Measurements from ENCODE around the gene AGAP2. TPM values are rescaled to one million over a fixed set of nuclear protein-coding genes. Genes with fewer than 3 reads are reported as not detected.

AGAP2 gene
- total RNA-seq, 6 experiments from 2014 or later = 0.14 to 0.18 (median 0.14) TPM

GRCh38 chr12:57763881-57764661 is 25.5 kb upstream of the AGAP2 start:
- Mint-ChIP-seq H3K27me3 (ENCODE audit: insufficient read depth) (peaks cover 4% of the 10 kb centered on the region; the same call in 1 of the 2 replicates), H3K4me1 (ENCODE audit: low read depth) (peaks cover 24% of the 10 kb centered on the region), H3K27ac (no peak overlapping the region), H3K9me3 (no peaks in the 10 kb centered on the region), H3K4me3 (peak overlapping the region; percentile 80), H3K36me3 (ENCODE audit: low read depth) (peaks cover 5% of the 10 kb centered on the region)
- TF ChIP-seq CTCF (IDR thresholded peaks at IDR 0.05) = no peak
- no peak for DNase-seq

DNA sequence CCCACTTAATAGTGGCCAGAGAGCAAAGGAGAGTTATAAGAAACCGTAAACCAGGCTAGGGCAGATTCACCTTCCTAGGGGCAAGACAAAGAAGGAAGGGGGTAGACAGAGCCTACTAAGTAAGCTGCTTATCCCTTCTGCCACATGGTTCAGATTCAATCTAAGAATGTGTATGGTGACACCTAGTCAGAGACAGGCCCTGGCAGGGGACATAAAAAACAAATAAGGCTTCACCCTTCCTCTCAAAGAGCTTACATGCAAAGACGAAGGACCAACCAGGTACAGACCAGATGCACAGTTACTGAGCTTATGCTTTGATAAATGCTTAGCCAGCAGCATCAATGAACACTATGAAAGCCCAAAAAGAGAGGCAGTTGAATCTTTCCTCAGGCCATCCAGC is 23.9 kb upstream of the AGAP2 start:
- peaks cover 24% of the 10 kb centered on the region for H3K4me1 Mint-ChIP-seq (ENCODE audit: low read depth)

GRCh38 chr12:57761391-57761998 is 23.0 kb upstream of the AGAP2 start:
- Mint-ChIP-seq H3K4me3 (no peak overlapping the region), H3K36me3 (ENCODE audit: low read depth) (peaks cover under 1% of the 10 kb centered on the region; the same call in 1 of the 2 replicates), H3K27ac (no peak overlapping the region), H3K27me3 (ENCODE audit: insufficient read depth) (peaks cover 18% of the 10 kb centered on the region), H3K4me1 (ENCODE audit: low read depth) (peaks cover 14% of the 10 kb centered on the region), H3K9me3 (no peaks in the 10 kb centered on the region)
- no peak for TF ChIP-seq CTCF (IDR thresholded peaks at IDR 0.05)
- DNase-seq = no peak

More for the DNA sequence above, 23.9 kb upstream of the AGAP2 start:
- no peak for DNase-seq
- no peak overlapping the region for H3K27ac Mint-ChIP-seq
- peaks cover 8% of the 10 kb centered on the region for H3K27me3 Mint-ChIP-seq (ENCODE audit: insufficient read depth)
- H3K4me3 Mint-ChIP-seq = no peak overlapping the region
- no peak for TF ChIP-seq CTCF (IDR thresholded peaks at IDR 0.05)
- no peaks in the 10 kb centered on the region for H3K36me3 Mint-ChIP-seq (ENCODE audit: low read depth)
- H3K9me3 Mint-ChIP-seq = no peaks in the 10 kb centered on the region

DNA sequence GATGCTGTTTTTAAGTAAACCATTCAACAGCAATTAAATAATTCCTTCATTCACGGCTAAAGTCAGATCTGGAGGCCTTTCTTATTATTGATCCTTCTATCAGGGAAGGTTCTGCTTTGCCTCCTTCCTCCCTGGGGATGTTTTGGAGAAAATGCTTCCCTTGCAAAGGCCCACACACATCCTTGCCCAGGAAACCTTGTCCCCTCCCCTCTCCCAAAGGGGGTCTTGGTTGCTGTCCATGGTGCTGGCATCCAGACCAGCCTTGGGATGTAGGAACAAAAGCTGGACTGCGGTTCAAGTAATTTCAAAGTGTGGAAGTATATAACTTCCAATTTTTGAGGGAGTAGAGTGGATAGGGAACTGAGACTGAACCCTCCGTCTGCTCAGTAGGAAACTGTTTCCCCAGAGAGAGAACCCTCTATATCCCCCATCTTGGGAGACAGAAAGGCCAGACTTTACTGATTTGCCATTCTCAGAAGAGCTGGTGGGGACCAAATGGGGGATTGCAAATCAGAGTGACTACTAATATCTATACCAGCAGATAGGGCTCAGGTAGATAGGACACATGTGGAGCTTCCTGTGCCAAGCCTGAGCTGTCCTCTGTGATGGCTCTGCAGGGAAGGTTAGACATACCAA is 21.9 kb upstream of the AGAP2 start:
- Mint-ChIP-seq H3K9me3 (no peaks in the 10 kb centered on the region), H3K27me3 (ENCODE audit: insufficient read depth) (peaks cover 23% of the 10 kb centered on the region), H3K36me3 (ENCODE audit: low read depth) (peaks cover 5% of the 10 kb centered on the region; the same call in 1 of the 2 replicates), H3K4me1 (ENCODE audit: low read depth) (peaks cover 9% of the 10 kb centered on the region; the same call in 1 of the 2 replicates), H3K4me3 (no peak overlapping the region), H3K27ac (no peak overlapping the region)
- TF ChIP-seq CTCF (IDR thresholded peaks at IDR 0.05) = no peak
- no peak for DNase-seq

- Mint-ChIP-seq H3K36me3 (ENCODE audit: low read depth) (peaks cover 5% of the 10 kb centered on the region; the same call in 1 of the 2 replicates), H3K27me3 (ENCODE audit: insufficient read depth) (peaks cover 25% of the 10 kb centered on the region), H3K4me1 (ENCODE audit: low read depth) (peaks cover 7% of the 10 kb centered on the region), H3K27ac (no peak overlapping the region), H3K4me3 (no peak overlapping the region), H3K9me3 (no peaks in the 10 kb centered on the region)
- TF ChIP-seq CTCF (IDR thresholded peaks at IDR 0.05) = peak; percentile 72
- no peak for DNase-seq
These were observed 20.9 kb upstream of the AGAP2 start for GRCh38 chr12:57759360-57759980.

Measured in HFFc6 (cell line).